Psoas muscle (tissue), 8 donors: ENCODE results near the gene ZC3H4. TPM values are rescaled to one million over a fixed set of nuclear protein-coding genes. Genes with fewer than 3 reads are reported as not detected.

Source experiments
- ATAC-seq, 4 donors: fragments of 200-7000 bp; cut with Tn5 transposase; one replicate each; pipeline ENCODE4 v1.9.1; 2020; ENCODE audit warnings: moderate library complexity in 3 of 4, mild to moderate bottlenecking in 2 of 4
- DNase-seq, 2 donors: peaks; one replicate each; pipeline ENCODE4 v3.0.0-alpha.2; 2020
- H3K27ac ChIP-seq: fragments of 200-600 bp; one replicate; pipeline ENCODE4 v1.8.0; 2022
- H3K27me3 ChIP-seq, 3 donors: fragments of 200-600 bp in 1 of 3; one replicate each; pipeline versions ENCODE4 v1.6.1 to v1.8.0; 2013 to 2022; ENCODE audit warnings: low read length in 2 of 3, mild to moderate bottlenecking in 2 of 3, moderate library complexity in 1 of 3; ENCODE audit not compliant: insufficient read depth in 3 of 3
- H3K36me3 ChIP-seq, 2 donors: fragments of 200-600 bp in 1 of 2; one replicate each; pipeline versions ENCODE4 v1.6.1 to v1.8.0; 2013 to 2022; ENCODE audit warnings: low read depth in 1 of 2, mild to moderate bottlenecking in 1 of 2, moderate library complexity in 1 of 2; ENCODE audit not compliant: insufficient read depth in 1 of 2
- H3K4me1 ChIP-seq: fragments of 200-600 bp; one replicate; pipeline ENCODE4 v1.8.0; 2022
- H3K4me3 ChIP-seq: fragments of 200-600 bp; one replicate; pipeline ENCODE4 v1.8.0; 2022; ENCODE audit warnings: mild to moderate bottlenecking
- H3K9me3 ChIP-seq: fragments of 200-600 bp; one replicate; pipeline ENCODE4 v1.8.0; 2022
- WGBS, 3 donors: extraction: QIAGEN DNeasy Blood & Tissue Kit; methylation state at CpG; one replicate each; pipeline versions ENCODE4 v1.1.6 to v1.1.7; 2013; 5-methylcytosine and 5-hydroxymethylcytosine counted together
- intact Hi-C, 2 donors: fragments of 100-400 bp; cut with DNase I; formaldehyde crosslinking; loops; one replicate each; pipeline versions ENCODE4 v1.11.0 to v1.14.2; 2022
- polyA plus RNA-seq, 3 donors: library from polyadenylated mRNA; stranded (reverse); fragments of 200-250 nt; gene quantifications; one replicate each; pipeline ENCODE4 v1.2.3, GENCODE V29; 2013
- total RNA-seq, 4 donors: library from RNA; stranded (reverse); fragmentation: NEBNext Ultra II Directional in 2 of 4; extraction: Animal tissue kit (Norgen Biotek cat#: 25700) in 2 of 4; gene quantifications; one replicate each; pipeline versions ENCODE4 v1.2.1 to v1.2.4, GENCODE V29; 2021 to 2023
- TF ChIP-seq, protein P1 (sequence below): fragments of 200-600 bp; IDR thresholded peaks from one replicate; pipeline ENCODE4 v1.8.0; 2022; ENCODE audit warnings: antibody characterized with exemption
- donor health status: healthy with polysubstance abuse.
- donor health status: DM: no; HTN: no; CAD: no; lungs with moderate emphysema.
- donor health status: Bipolar disorder and iron deficiency.
- donor health status: healthy.
- donor health status: DM: yes; HTN: yes; CAD: no.
- donor health status: DM: no; HTN: no; CAD: no.
- donor health status: DM: no; HTN: no; CAD: no.
- donor health status: DM: yes; HTN: yes; CAD: no.

ZC3H4 gene
- total and polyA plus RNA-seq, 7 donors, result 4.4 to 35.8 (median 24.3) TPM

DNA sequence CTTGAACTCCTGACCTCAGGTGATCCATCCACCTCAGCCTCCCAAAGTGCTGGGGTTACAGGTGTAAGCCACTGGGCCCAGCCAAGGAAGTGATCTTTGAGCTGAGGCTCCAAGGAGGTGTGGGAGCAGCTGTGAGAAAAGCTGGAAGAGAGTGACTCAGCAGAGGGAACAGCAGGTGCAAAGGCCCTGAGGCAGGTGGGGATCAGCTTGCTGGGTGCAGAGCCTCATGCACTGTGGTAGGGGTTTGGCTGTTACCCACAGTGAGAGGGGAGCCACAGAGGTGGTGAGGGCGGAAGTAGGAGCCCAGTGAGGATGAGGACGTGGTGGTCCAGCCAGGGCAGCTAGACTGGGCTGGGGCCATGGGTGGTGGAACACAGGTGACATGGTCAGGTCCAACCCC lies 87.4 kb downstream of the ZC3H4 start:
- DNase-seq, result no peak
- Histone ChIP-seq H3K27ac (no peak overlapping the region), H3K4me1 (peaks cover 13% of the 10 kb centered on the region), H3K36me3 (no peaks in the 10 kb centered on the region), H3K9me3 (no peaks in the 10 kb centered on the region), H3K27me3 (peaks cover 0 to 85% (median 33%) of the 10 kb centered on the region in 3 donors), H3K4me3 (no peak overlapping the region)
- 77 to 85% (median 82%) methylated on average over 2 of the region's 2 CpGs for WGBS, 3 donors
- no peak for ATAC-seq
- TF ChIP-seq, protein P1, sequence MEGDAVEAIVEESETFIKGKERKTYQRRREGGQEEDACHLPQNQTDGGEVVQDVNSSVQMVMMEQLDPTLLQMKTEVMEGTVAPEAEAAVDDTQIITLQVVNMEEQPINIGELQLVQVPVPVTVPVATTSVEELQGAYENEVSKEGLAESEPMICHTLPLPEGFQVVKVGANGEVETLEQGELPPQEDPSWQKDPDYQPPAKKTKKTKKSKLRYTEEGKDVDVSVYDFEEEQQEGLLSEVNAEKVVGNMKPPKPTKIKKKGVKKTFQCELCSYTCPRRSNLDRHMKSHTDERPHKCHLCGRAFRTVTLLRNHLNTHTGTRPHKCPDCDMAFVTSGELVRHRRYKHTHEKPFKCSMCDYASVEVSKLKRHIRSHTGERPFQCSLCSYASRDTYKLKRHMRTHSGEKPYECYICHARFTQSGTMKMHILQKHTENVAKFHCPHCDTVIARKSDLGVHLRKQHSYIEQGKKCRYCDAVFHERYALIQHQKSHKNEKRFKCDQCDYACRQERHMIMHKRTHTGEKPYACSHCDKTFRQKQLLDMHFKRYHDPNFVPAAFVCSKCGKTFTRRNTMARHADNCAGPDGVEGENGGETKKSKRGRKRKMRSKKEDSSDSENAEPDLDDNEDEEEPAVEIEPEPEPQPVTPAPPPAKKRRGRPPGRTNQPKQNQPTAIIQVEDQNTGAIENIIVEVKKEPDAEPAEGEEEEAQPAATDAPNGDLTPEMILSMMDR, result no peak
- intact Hi-C loops, result no loop called here

DNA sequence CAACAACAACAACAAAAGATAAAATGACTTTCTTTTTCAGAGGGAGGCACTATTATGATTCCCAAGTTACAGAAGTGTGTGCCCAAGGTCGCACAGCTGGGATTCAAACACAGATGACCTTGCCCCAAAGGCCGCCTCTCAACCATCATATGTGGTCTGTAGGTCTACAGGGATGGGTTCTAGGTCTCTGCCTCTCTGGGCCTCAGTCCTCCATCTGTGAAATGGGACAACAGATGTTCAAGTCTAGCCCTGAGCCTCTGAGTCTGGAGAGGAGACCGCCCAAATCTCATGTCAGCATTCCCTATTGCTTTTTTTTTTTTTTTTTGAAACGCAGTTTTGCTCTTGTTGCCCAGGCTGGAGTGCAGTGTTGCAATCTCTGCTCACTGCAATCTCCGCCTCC lies 89.1 kb downstream of the ZC3H4 start:
- Histone ChIP-seq H3K9me3 (no peaks in the 10 kb centered on the region), H3K27ac (no peak overlapping the region), H3K36me3 (no peaks in the 10 kb centered on the region), H3K4me3 (no peak overlapping the region), H3K27me3 (peaks cover 0 to 90% (median 45%) of the 10 kb centered on the region in 3 donors), H3K4me1 (peaks cover 23% of the 10 kb centered on the region)
- intact Hi-C loops, result no loop called here
- no peak for DNase-seq
- no peak for ATAC-seq
- WGBS, 3 donors, result 71 to 86% (median 76%) methylated on average over 5 of the region's 5 CpGs
- TF ChIP-seq, protein P1, result no peak

DNA sequence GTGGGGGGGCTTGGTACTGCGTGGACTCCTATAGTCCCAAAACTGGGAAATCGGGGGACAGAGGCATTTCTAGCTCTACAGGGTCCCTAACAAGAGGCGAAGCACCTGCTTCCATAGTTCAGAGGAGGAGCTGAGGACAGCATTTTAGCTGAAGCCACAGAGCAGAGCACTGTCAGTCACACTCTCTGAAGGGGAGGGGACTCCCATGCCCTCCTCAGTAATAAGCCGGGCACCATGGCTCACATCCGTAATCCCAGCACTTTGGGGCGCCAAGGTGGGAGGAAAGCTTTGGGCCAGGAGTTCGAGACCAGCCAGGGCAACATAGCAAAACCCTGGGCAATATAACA lies 90.2 kb downstream of the ZC3H4 start:
- Histone ChIP-seq H3K4me1 (peaks cover 23% of the 10 kb centered on the region), H3K4me3 (no peak overlapping the region), H3K9me3 (no peaks in the 10 kb centered on the region), H3K27ac (no peak overlapping the region), H3K27me3 (peaks cover 0 to 85% (median 46%) of the 10 kb centered on the region in 3 donors), H3K36me3 (no peaks in the 10 kb centered on the region)
- DNase-seq (no peak), ATAC-seq (no peak)
- WGBS, 3 donors, result 26 to 32% (median 26%) methylated on average over 7 of the region's 7 CpGs
- TF ChIP-seq, protein P1, result no peak
- intact Hi-C loops, result no loop called here

DNA sequence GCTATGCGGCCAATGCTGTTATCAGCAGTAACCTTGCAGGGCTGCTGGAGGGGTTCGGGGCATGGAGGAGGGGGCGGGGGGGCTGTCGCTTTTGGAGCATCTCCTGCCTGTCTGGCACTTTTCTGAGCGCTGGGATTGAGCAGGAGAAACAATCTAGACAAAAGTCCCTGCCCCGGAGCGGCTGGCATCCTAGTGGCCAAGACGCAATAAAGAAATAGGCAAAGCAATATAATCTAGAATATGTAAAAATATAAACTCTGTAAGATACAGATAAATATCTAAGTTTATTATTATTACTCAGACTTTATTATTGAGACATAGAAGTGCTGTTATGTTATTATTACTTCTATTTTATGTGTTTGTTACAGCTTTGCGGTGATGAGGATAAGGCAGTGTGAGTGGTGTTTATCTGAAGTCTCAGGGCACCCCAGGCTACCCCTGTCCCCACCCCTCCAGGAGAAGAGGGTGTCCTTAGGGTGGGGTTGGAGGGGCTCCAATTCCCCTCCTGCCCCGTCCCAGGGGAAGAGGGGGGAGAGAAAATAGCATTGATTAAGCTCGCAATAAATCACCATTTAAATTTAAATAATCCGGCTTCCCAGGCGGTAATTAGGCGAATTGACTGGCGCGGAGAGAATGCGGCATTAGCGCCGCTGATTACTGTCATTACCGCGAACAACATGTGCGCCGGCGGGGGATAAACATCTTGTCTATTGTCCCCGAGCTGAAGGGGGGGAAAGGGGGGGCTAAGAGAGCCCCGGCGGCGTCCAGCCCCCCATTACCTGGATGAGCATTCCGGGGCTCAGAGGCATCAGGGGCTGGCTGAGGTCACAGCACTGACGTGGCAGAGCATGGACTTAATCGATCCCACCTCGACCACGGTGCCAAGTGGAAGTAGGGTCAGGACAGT lies 90.8 kb downstream of the ZC3H4 start:
- TF ChIP-seq, protein P1, result no peak
- DNase-seq, result no peak
- 3 to 5% (median 4%) methylated on average over 32 to 33 of the region's 33 CpGs for WGBS, 3 donors
- Histone ChIP-seq H3K9me3 (no peaks in the 10 kb centered on the region), H3K4me3 (no peak overlapping the region), H3K4me1 (peaks cover 23% of the 10 kb centered on the region), H3K36me3 (no peaks in the 10 kb centered on the region), H3K27ac (no peak overlapping the region), H3K27me3 (peaks cover 0 to 78% (median 42%) of the 10 kb centered on the region in 3 donors)
- ATAC-seq, result no peak
- intact Hi-C loops, result no loop called here
